DND-41 (cell line): ENCODE data around the gene FBXO3.

Experiments
- ATAC-seq: fragments of 200-7000 bp; cut with Tn5 transposase; 3 replicates; pipeline ENCODE4 v1.9.1; 2021; ENCODE audit warnings: low read depth; ENCODE audit not compliant: insufficient read depth
- DNase-seq: peaks from one replicate; pipeline ENCODE4 v3.0.0-alpha.2; 2020
- H2AFZ ChIP-seq: 2 replicates; pipeline ENCODE4 v1.6.0; 2012; ENCODE audit warnings: low read depth, low read length
- H3K27ac ChIP-seq: 2 replicates; pipeline ENCODE4 v1.5.1; 2012; ENCODE audit warnings: low read length, inconsistent platforms
- H3K27me3 ChIP-seq: fragments of 200-600 bp; sonication (generic); 2 replicates; pipeline ENCODE4 v1.6.0; 2012; ENCODE audit warnings: low read length, mild to moderate bottlenecking, inconsistent platforms; ENCODE audit not compliant: insufficient read depth, poor library complexity
- H3K36me3 ChIP-seq: 2 replicates; pipeline ENCODE4 v1.5.1; 2012; ENCODE audit warnings: low read length, inconsistent platforms; ENCODE audit not compliant: insufficient read depth
- H3K4me1 ChIP-seq: 2 replicates; pipeline ENCODE4 v1.5.1; 2012; ENCODE audit warnings: mild to moderate bottlenecking, low read length; ENCODE audit not compliant: insufficient read depth
- H3K4me2 ChIP-seq: 2 replicates; pipeline ENCODE4 v1.6.0; 2012; ENCODE audit warnings: mild to moderate bottlenecking, moderate library complexity, low read length, inconsistent platforms; ENCODE audit not compliant: insufficient read depth
- H3K4me3 ChIP-seq, 2 experiments: fragments of 200-600 bp in 1 of 2; shearing (Covaris generic) in 1 of 2; 2 replicates each; pipeline ENCODE4 v1.5.1; 2012 to 2016; ENCODE audit warnings: inconsistent platforms in 2 of 2, low read length in 2 of 2, mild to moderate bottlenecking in 2 of 2, low read depth in 1 of 2, moderate library complexity in 1 of 2
- H3K79me2 ChIP-seq: 2 replicates; pipeline ENCODE4 v1.6.0; 2012; ENCODE audit warnings: low read length, inconsistent platforms; ENCODE audit not compliant: insufficient read depth
- H3K9ac ChIP-seq: 2 replicates; pipeline ENCODE4 v1.6.0; 2012; ENCODE audit warnings: low read depth, mild to moderate bottlenecking, inconsistent platforms, low read length, moderate library complexity
- H3K9me3 ChIP-seq: 2 replicates; pipeline ENCODE4 v1.5.1; 2012; ENCODE audit warnings: low read length, moderate library complexity, mild to moderate bottlenecking, inconsistent platforms; ENCODE audit not compliant: insufficient read depth, severe bottlenecking
- H4K20me1 ChIP-seq: 2 replicates; pipeline ENCODE4 v1.6.0; 2012; ENCODE audit warnings: low read length; ENCODE audit not compliant: insufficient read depth
- EZH2 ChIP-seq: IDR thresholded peaks from 3 replicates; pipeline ENCODE4 v1.6.1; 2012; ENCODE audit warnings: borderline replicate concordance, low read depth, mild to moderate bottlenecking, moderate library complexity, low read length, inconsistent platforms; ENCODE audit not compliant: severe bottlenecking
- TF ChIP-seq, protein P1 (sequence below): IDR thresholded peaks from 2 replicates; pipeline ENCODE4 v1.5.1; 2012; ENCODE audit warnings: borderline replicate concordance, low read length, moderate library complexity, mild to moderate bottlenecking; ENCODE audit not compliant: poor library complexity, severe bottlenecking; ENCODE audit errors: extremely low read depth

Gene FBXO3

DNA sequence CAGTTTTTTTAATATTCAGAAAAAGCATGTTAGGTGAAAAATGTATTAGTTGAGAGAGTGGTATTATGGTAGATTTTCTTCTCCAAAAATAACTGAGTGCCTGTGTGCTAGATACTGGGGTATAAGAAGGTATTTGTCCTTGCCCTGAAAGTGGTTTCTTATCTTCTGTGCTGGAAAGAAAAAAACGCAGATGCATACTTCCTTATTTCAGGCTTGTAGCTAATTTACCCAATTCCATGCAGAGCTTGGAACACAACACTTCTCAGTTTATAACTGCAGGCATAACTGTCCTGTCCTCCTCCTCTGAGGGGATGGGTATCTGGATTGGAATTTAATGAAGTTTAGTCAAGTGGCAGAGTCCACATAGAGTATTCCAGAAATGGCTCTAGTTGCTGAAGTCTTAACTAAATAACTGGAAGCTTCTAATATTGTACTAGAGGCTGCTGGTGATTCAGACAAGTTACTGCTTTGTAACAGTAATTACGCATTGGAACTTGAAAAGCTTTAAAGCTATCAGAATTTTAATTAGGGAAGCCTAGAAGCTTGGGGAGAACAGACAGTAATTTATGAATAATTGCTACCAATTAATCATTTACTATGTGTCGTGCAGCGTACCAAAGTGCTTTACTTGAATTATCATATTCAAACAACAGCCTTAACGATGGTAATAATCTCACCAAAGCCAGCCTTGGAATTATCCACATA lies 61.0 kb downstream of the FBXO3 start:
- TF ChIP-seq, protein P1, sequence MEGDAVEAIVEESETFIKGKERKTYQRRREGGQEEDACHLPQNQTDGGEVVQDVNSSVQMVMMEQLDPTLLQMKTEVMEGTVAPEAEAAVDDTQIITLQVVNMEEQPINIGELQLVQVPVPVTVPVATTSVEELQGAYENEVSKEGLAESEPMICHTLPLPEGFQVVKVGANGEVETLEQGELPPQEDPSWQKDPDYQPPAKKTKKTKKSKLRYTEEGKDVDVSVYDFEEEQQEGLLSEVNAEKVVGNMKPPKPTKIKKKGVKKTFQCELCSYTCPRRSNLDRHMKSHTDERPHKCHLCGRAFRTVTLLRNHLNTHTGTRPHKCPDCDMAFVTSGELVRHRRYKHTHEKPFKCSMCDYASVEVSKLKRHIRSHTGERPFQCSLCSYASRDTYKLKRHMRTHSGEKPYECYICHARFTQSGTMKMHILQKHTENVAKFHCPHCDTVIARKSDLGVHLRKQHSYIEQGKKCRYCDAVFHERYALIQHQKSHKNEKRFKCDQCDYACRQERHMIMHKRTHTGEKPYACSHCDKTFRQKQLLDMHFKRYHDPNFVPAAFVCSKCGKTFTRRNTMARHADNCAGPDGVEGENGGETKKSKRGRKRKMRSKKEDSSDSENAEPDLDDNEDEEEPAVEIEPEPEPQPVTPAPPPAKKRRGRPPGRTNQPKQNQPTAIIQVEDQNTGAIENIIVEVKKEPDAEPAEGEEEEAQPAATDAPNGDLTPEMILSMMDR, result no peak
- TF ChIP-seq EZH2, result no peak
- no peak overlapping the region for H3K9ac ChIP-seq
- ATAC-seq (no peak), DNase-seq (no peak)
- H3K36me3 ChIP-seq, result no peaks in the 10 kb centered on the region
- H3K4me2 ChIP-seq, result no peak overlapping the region
- no peak overlapping the region for H3K27ac ChIP-seq
- no peaks in the 10 kb centered on the region for H3K4me1 ChIP-seq
- H3K27me3 ChIP-seq, result no peaks in the 10 kb centered on the region
- no peaks in the 10 kb centered on the region for H3K79me2 ChIP-seq
- no peaks in the 10 kb centered on the region for H4K20me1 ChIP-seq
- H2AFZ ChIP-seq, result no peak overlapping the region
- H3K9me3 ChIP-seq, result no peaks in the 10 kb centered on the region
- H3K4me3 ChIP-seq, result no peak overlapping the region

DNA sequence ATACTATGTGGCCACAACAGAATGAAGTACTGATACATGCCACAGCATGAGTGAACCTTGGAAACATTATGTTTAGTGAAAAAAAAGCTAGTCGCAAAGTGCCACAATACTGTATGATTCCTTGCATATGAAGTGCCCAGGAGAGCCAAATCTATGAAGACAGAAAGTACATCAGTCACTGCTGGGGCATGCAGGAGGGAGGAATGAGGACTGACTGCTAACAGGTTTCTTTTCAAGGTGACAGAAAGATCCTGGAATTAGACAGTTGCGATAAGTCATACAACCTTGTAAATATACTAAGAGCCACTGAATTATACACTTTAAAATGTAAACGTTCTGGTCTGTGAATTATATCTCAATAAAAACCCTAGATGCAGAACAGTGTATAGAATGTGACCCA lies 61.9 kb downstream of the FBXO3 start:
- no peaks in the 10 kb centered on the region for H3K4me1 ChIP-seq
- no peaks in the 10 kb centered on the region for H3K36me3 ChIP-seq

DNA sequence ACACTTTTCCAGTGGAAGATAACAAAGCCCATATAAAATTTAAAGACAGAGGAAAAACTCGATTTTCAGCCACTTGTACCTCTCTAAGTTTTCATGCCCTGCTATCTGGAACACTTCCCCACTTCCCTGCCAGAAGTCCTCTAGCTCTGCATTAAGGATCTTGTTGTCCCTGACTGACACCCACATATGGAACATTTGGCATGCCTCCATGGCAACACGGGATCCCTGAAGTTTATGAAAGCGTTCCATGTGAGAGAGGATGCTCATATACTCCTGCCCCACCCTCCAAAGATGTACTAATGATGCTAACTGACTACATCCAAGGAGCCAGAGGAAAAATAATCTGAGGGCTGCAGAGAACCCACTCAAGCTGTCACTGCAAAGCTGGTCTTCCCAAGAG lies 64.9 kb downstream of the FBXO3 start:
- no peak for TF ChIP-seq EZH2
- TF ChIP-seq, protein P1, result no peak
- DNase-seq (no peak), ATAC-seq (no peak)
- no peak overlapping the region for H3K9ac ChIP-seq
- no peak overlapping the region for H3K4me3 ChIP-seq
- H2AFZ ChIP-seq, result no peak overlapping the region
- H3K9me3 ChIP-seq, result no peaks in the 10 kb centered on the region
- no peaks in the 10 kb centered on the region for H3K79me2 ChIP-seq
- no peaks in the 10 kb centered on the region for H3K4me1 ChIP-seq
- H3K27ac ChIP-seq, result no peak overlapping the region
- no peak overlapping the region for H3K4me2 ChIP-seq
- no peaks in the 10 kb centered on the region for H3K36me3 ChIP-seq
- no peaks in the 10 kb centered on the region for H4K20me1 ChIP-seq
- no peaks in the 10 kb centered on the region for H3K27me3 ChIP-seq

More for the DNA sequence above, 61.9 kb downstream of the FBXO3 start:
- H3K9me3 ChIP-seq, result no peaks in the 10 kb centered on the region
- H3K4me3 ChIP-seq, result no peak overlapping the region
- H3K79me2 ChIP-seq, result no peaks in the 10 kb centered on the region
- no peak overlapping the region for H3K4me2 ChIP-seq
- no peaks in the 10 kb centered on the region for H3K27me3 ChIP-seq
- TF ChIP-seq EZH2, result no peak
- TF ChIP-seq, protein P1, result no peak
- ATAC-seq (no peak), DNase-seq (no peak)
- no peak overlapping the region for H3K9ac ChIP-seq
- H3K27ac ChIP-seq, result no peak overlapping the region
- no peaks in the 10 kb centered on the region for H4K20me1 ChIP-seq
- H2AFZ ChIP-seq, result no peak overlapping the region
